HG02759 (cell line): Measurements from ENCODE around the gene GSDMA.

ENCODE experiments used
- ATAC-seq: cut with Tn5 transposase; IDR thresholded peaks from one replicate; pipeline ENCODE4 v1.9.1; 2021; ENCODE audit warnings: mild to moderate bottlenecking, moderate library complexity; ENCODE audit not compliant: unreplicated experiment

GSDMA gene

DNA sequence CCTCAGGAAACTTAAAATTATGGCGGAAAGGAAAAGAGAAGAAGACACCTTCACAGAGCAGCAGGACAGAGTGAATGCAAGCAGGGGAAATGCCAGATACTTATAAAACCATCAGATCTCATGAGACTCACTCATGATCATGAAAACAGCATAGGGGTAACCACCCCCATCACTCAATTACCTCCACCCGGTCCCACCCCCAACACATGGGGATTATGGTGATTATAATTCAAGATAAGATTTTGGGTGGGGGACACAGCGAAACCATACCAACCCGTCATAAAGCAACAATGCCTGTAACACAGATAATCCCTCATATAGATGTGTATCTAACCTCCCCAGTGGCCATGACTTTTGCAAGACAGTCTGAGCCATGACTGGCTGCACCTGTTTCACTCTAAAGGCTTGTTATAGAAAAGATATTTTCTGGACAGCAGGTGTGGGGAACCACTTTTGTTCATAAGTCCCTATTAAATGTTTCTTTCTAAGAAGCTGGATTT lies 7.0 kb upstream of the GSDMA start:
- no peak for ATAC-seq

DNA sequence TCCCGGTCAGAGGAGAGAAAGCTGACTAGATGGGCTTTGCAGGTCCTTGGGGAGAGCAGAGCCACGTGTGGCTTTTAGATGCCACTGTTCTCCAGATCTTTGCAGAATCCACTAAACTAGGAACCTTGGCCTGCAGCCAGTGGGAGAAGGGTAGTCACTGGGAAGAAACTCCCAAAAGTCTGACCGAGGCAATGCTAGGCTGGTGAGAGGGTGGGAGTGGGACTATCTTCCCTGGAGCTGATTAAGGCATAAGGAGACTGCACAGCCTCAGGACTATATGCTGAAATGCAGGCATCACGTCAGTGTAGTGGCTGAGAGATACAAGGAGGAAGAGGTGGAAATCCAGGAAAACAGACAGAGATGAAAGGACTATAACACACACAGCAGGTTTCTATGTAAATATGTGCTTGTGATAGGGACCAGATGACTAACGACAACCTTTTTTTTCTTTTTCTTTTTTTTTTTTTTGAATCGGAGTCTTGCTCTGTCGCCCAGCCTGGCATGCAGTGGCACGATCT lies 2.2 kb upstream of the GSDMA start:
- no peak for ATAC-seq

DNA sequence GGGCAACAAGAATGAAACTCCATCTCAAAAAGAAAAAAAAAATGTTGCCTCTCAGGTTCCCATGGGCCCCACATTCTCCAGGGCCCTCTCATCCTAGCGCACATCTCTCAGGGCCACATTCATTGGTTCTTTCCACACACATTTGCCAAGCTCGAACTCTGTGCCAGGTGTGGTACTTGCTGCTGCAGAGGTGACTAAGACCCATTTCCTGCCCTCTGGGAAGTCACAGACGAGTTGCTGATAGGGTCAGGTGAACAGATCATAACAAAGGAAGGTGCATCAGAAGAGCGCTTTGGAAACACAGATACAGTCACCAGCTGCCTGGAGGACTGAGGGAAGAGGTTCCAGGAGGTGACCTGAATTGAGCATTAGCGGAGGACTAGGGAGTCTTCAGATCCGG lies 1.0 kb downstream of the GSDMA start:
- ATAC-seq, result no peak

DNA sequence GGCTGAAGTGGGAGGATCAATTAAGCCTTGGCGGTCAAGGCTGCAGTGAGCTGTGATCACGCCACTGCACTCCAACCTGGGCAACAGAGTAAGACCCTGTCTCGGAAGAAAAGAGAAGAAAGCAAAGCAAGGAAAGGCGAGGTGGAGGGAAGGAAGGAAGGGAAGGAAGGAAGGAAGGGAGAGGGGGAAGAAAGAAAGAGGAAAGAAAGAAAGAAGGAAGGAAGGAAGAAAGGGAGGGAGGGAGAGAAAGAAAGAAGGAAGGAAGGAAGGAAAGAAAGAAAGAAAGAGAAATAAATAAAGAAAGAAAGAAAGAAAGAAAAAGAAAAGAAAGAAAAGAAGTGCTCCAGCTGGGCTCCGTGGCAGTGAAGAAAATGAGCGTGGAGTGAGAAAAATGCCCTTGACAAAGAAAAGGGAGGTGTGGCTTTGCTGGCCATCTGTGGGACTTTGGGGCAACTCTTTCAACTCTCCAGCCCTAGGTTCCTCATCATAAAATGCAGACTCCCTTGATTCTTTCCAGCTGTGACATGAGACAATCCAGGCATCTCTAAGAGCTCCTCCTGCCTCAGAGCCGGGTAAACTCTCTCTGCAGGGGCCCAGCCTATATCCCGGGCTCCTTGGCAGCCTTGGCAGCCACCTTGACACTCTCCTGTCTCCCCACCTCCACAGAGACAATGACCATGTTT lies 2.4 kb downstream of the GSDMA start:
- no peak for ATAC-seq

DNA sequence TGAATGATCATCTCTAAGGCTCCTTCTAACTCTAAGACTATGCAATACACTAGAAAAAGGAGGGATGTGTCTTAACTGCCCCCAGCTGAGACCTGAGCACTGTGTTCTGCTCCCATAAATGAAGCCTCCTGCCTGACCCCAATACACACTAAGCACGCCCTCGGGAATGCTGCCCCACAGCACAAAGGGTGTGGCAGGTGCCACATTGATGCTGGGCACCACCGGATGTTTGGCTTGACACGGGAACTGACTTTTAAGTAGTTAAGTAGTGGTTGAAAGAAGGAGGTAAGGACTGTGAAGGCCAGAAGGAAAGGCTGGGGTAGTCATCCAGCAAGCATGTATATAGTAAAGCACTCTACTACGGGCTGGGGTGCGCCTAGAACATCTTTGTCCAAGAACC lies 4.0 kb downstream of the GSDMA start:
- ATAC-seq, result no peak

DNA sequence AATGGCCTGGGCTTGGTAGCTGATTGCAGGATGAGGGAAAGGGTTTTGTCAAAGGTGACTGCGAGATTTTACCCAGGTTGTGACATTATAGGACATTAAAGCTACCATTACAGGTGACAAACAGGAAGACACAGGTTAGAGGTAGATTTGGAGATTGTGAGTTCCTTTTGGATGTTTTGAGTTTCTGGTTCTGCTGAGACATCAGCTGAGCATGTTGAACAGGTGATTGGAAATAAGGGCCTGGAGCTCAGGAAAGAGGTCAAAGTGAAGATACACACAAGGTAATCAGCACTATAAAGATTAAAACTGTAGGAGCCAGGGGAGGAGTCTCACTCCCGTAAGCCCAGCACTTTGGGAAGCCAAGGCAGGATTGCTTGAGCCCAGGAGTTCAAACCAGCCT lies 6.0 kb downstream of the GSDMA start:
- no peak for ATAC-seq

DNA sequence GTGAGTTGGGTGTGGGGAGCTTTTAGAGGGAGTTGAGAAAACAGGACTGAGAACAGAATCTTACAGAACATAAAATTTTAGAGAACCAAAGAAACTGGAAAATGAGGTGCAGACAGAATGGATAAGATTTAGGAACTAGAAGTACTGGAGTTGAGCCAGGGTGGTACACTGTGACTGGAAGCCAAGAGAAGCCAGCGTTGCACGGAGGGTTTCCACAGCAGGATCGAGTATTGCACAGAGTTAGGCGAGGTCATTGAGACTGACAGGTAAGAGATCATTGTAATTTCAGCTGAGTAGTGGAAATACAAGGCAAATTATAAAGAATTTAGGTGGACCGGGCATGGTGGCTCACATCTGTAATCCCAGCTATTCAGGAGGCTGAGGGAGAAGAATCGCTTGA lies 6.6 kb downstream of the GSDMA start:
- no peak for ATAC-seq

DNA sequence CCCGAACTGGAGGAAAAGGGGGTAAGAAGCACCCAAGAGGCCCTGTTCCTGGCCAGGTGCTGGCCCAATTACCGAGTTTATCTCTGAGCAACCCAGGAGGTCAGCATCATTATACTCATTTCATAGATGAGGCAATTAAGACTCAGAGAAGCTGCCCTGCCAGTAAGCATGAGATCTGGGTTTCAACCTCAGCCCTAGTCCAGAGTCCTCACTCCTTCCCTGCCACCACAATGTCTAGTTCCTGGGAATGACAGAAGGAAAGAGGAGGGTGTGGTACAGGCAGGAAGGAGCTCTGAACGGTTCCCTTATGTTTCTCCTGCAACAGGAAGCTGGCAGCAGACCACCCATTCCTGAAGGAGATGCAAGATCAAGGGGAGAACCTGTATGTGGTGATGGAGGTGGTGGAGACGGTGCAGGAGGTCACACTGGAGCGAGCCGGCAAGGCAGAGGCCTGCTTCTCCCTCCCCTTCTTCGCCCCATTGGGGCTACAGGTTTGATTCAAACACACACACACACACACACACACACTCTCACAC lies 7.4 kb downstream of the GSDMA start:
- ATAC-seq, result no peak

DNA sequence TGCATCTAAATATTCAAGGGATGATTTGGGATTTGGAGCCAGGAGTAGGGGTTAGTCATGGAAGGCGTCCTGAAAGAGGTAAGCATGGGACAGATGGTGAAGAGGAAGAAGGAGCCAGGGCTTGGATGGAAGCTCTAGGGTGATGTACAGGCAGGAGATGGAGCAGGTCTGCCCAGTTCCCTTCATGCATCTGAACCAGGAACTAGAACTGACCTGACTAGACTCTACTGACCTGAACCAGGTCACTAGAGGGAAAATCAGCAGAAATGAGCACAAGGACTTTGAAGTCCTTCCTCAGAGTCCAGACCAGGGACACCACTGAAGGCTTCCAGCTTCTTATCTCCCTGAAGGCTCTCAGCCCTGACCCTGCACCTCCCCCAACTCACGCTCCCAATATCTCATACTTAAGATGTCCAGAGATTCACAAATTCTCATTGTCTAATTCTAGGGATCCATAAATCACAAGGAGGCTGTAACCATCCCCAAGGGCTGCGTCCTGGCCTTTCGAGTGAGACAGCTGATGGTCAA lies 8.3 kb downstream of the GSDMA start:
- ATAC-seq, result no peak

DNA sequence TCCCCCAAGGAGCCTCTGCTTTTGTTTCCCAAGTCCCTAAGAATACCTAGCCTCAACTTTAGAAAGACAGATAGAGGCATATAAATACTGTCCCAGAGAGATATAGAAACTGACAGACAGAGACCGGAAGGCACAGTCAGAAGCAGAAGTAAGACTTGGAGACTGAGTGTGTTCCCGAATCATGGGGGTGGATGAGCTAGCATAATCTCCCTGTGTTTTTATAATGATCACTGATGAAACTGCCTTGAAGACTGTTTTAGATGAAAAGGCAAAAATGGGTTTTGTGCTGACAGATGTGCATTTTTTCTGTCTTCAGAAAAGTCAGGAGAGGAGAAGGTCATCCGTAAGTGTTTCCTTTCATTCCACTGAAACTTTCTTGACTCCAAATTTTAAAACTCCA lies 9.5 kb downstream of the GSDMA start:
- no peak for ATAC-seq

DNA sequence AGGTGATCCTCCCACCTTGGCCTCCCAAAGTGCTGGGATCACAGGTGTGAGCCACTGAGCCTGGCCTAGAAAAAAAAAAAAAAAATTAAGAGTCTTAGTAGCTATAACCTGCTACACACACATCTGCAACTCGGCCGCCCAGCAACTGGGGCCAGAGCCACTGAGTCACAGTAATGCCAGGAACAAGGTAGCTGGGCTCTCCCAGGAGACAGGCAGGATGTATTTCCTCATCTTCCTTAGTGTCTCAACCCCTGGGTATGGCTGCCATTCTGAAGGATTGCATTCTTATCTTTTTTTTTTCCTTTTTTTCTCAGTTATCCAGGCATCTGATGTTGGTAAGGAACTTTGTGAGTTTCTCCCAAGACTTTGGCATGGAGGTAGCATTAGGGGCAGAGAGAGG lies 10.7 kb downstream of the GSDMA start:
- no peak for ATAC-seq

DNA sequence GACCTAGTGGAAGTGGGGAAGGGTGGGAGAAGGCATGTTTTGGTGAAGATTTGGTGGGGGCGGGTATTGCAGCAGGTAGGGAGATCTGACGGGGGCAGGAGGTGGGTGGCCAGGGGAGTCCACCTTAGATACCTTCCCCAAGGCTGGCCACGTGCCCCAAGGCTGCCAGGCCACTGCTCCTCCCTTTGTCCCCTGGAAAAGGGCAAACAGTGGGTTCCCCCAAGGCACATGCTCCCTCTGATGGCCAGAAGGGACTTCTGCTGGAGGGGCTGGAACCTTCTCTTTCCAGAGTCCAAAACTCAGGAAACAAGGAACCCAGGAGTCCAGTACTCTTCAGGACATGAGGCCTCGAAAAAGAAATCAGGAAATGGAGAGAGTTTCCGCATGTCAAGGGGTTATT lies 11.6 kb downstream of the GSDMA start:
- no peak for ATAC-seq

DNA sequence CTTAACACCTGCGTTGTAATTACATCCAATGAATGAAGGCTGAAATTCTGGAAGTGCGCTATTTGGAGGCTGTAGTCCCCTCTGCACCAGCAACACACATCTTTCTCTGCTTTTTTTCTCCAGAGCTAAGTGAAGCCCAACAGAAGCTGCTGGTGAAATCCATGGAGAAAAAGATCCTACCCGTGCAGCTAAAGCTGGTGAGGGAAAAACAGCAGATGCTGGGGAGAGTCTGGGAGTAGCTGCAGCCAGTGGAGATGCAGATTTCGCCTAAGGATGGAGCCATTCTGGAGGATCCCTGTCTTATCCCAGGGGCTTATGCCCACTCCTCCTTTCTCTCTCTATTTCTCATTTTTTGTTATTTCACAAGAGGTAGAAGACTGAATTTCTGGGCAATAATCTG lies 13.0 kb downstream of the GSDMA start:
- ATAC-seq, result no peak

DNA sequence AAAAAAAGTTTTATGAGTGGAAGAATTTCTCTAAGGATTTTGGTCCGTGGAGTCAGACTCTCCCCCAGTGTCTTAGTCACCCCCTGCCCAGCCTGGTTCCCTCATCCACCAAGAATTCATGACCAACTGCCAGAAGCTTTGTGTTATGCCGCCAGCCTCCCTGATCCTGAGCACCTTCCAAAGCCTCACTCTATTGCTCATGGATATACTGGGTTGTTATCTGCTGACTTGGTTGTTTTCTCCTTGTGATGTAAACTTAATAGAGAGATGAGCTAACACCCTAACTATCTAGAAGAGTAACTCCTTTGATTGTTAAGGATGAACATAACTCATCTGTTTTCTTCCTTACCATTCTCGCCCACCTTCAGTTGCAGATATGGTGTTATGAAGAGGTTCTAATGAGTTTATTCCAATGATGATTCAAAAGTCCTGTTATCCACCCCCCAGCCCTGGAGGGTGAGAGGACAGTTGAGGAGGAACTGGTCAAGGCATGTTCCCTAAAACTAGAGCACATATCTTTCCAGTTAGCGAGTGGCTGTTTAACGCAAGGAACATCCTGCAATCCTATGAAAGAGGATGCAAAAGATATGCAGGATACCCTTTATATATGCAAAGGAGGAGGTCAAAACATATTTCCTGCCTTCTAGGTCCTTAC lies 16.3 kb downstream of the GSDMA start:
- ATAC-seq, result no peak

DNA sequence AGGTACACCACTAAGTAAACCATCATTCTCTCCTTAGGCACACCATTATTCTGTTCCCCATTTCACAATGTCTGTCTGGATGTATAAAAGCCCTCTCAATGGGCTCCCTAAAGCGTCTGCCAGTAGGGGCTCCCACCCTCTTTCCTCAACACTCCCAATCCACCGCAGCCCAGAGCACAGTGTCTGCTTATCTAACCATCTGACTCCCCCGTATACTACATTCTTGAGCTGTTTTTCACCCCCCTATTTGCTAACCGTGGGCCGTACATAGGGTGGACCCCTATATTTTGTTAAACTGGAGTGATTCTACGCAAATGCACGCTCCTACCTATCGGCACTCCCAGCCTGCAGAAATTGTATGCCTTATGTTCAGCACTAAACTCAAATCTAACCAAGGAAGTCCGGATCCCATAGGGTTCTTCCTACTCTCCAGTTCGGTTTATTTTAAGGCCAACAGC lies 17.1 kb downstream of the GSDMA start:
- ATAC-seq, result peak; percentile 18

DNA sequence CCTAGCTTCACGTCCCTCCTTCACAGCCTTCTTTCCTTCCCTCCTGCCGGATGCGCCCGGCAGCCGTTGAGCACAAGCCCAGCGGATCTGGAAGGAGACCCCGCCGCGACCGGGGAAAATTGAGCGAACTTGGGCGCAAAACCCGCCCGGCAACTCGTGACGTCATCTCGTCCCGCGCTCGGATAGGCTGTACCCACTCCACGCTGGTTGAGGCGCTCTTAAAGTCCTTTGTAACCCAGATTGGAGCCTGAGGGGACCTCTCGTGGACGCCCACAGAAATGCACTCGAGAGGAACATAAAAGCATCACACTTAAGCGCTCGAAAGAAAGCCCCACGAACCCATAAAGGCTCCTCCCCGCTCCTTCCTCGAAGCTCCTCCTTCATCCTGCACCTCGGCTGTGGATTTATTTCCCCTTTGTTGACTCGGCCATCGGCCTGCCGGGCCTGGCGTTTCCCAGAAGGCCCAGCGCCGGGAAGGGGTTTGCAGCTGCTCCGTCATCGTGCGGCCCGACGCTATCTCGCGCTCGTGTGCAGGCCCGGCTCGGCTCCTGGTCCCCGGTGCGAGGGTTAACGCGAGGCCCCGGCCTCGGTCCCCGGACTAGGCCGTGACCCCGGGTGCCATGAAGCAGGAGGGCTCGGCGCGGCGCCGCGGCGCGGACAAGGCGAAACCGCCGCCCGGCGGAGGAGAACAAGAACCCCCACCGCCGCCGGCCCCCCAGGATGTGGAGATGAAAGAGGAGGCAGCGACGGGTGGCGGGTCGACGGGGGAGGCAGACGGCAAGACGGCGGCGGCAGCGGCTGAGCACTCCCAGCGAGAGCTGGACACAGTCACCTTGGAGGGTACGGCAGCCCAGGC lies 17.8 kb downstream of the GSDMA start, which contains the start of gene PSMD3:
Gene PSMD3 (plus strand): TSS at position 457 of the 856 bp plus-strand sequence. CDS start 164 bp downstream, at position 621.
- peak; percentile 94 for ATAC-seq

DNA sequence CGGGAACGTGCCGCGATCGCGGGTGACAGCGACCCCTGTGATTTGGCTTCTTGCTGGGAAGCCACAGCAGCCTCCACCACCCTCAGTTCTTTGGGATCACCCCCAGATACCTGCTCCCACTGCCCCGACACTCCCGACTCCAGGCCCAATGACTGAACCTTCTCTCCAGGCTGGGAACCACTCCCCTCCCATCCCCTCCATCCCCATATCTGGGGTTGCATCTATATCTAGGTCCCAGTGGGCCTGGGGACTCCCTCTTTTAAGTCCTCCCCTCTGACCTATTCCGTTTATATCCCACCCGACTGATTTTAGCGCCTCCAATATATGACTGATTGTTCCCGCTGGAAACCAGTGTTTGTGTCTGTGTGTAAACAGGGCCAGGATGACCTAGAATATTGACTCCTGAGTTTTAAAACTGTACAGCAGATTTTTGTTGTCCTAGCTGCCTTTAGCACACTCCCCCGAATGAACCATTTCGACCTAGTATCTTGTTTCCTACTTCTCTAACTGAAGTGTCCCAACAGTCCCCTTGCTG lies 18.5 kb downstream of the GSDMA start:
- ATAC-seq, result no peak

DNA sequence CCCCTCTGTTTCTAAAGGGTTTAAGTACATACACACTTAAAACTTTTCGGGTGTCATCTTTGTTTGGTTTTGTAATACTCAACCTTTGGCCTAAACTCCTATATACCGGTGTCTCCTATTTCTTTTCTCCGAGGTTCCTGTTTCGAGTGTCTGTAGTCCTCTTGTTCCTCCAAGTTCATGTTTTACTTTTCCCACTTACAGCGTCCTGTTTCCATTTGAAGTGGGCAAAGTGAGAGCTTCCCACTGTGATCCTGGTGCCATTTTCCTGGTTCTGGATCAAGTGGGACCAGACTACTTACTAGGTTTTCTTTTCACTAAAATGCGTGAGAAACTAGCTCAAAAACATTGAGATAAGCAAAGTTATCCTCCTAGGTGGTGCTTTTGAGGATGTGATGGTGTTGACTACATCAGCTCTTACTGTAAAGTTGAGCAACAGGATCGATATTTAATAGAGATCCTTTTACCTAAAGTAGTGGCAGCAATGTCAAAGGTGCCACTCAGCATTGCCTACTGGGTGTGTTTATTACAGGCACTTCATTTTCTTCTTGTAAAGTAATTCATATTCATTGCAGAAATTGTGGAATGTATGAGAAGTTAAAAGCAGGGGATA lies 19.1 kb downstream of the GSDMA start:
- ATAC-seq, result no peak

DNA sequence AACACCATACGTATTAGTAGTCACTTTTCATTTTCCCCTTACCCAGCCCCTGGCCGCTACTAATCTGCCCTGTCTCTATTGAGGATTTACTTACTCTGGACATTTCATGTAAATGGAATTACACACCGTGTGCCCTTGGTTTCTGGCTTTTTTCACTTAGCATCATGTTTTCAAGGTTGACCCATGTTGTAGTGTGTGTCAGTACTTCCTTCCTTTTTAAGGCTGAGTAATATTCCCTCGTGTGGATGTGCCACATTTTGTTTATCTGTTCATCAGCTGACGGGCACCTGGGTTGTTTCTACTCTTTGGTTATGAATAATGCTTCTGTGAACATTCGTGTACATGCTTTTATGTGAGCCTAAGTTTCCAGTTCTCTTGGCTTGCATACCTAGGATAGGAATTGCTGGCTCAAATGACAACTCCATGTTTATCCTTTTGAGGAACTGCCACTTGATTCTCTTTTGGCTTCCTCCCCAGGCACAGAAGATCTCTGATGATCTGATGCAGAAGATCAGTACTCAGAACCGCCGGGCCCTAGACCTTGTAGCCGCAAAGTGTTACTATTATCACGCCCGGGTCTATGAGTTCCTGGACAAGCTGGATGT lies 25.5 kb downstream of the GSDMA start:
- no peak for ATAC-seq

DNA sequence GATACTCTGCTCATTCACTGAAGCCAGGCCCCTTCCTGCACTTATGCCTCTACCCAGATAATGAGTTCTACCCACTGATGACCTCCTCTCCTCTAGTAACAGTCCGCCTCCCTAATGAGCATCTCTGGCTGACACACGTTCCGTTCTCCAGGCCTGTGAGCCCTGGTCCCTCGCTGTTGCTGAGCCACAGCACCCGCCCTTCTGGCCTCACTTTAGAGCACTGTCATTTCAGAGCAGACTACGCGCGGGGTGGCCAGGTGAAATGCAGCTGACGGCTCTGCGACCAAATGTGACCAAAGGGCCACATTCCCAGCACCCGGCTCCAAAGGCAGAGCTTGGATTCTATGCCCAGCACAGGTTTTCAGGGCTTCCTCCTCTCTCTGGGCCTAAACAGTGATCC lies 31.6 kb downstream of the GSDMA start:
- no peak for ATAC-seq
